AG20443 (cell line): ENCODE measurements around the gene OR51B5.
"Not testable (repeated sequence)": the region's sequence is repeated elsewhere in the genome, so short reads cannot be mapped to it uniquely, and the experiment has no call there.

Experiments used
- DNase-seq: peaks from one replicate; pipeline ENCODE4 v3.0.0; 2012; ENCODE audit warnings: low spot score, mixed read lengths

The OR51B5 gene, protein sequence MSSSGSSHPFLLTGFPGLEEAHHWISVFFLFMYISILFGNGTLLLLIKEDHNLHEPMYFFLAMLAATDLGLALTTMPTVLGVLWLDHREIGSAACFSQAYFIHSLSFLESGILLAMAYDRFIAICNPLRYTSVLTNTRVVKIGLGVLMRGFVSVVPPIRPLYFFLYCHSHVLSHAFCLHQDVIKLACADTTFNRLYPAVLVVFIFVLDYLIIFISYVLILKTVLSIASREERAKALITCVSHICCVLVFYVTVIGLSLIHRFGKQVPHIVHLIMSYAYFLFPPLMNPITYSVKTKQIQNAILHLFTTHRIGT

GRCh38 chr11:5343474-5344335, at the start of gene OR51B5:
Gene OR51B5 (minus strand): TSS chr11:5343524. CDS start chr11:5343524, 0 bp downstream.
- DNase-seq: no peak

DNA sequence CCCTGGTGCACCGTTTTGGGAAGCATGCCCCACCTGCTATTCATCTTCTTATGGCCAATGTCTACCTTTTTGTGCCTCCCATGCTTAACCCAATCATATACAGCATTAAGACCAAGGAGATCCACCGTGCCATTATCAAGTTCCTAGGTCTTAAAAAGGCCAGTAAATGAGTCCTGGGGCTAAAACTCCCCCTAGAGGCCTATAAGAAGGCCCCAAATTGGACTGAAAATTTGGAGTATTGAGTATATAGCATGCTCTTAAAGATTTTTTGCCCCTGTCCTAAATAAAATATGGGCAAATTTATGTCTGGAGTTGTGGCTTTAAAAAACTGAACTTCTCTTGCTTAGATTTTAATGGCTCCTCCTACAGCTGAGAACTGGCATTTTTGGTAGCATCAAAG, 46.9 kb upstream of the OR51B5 start:
- no peak for DNase-seq

GRCh38 chr11:5384335-5384734, 41.0 kb upstream of the OR51B5 start:
- DNase-seq: no peak

DNA sequence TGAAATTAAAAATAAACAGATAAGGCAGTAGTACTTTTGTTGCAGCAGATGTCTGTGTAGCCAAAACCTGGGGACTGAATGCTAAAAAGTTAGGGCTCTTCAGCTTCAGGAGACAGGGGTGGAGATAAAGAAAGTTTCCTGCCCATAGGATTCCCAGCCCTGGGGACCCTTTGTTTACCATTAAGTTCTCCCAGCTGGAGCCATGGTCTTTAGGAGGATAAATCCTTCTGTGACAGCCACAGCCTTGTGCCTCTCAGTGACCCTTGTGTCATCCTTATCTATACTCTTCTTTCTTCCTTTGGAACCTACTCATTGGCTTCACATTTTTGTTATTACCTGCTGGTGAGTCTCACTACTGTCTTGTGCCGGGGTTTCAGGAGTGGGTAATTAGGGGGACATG, 40.3 kb upstream of the OR51B5 start, which contains the start of gene OR51M1:
OR51M1 (plus strand) TSS at position 237 of the 400 bp plus-strand sequence. CDS start 5,587 bp downstream, outside the sequence.
- DNase-seq: no peak

- peak; percentile 80 for DNase-seq
Observed at GRCh38 chr11:5380740-5381342, 37.5 kb upstream of the OR51B5 start.

DNA sequence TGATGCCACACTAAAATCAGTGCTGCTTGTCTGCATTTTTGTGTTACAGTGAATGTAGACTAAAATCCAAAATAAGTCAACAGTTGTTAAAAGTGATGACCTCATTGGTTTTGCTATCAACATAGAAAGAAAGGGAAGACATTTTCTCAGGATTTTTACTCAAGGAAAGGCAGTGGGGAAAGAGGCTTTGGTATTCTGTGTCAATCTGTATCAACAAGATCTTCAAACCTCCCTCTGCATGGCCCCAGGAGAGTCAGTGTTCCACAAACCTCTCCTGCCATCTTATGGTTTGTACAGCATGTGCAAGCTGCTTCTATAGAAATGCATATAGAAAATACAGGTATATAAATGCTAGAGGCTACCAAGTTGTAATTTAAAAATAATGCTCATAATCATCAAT, 26.5 kb upstream of the OR51B5 start:
- DNase-seq: peak; percentile 24

- DNase-seq: no peak
Observed at GRCh38 chr11:5368502-5369043, 25.2 kb upstream of the OR51B5 start.

DNA sequence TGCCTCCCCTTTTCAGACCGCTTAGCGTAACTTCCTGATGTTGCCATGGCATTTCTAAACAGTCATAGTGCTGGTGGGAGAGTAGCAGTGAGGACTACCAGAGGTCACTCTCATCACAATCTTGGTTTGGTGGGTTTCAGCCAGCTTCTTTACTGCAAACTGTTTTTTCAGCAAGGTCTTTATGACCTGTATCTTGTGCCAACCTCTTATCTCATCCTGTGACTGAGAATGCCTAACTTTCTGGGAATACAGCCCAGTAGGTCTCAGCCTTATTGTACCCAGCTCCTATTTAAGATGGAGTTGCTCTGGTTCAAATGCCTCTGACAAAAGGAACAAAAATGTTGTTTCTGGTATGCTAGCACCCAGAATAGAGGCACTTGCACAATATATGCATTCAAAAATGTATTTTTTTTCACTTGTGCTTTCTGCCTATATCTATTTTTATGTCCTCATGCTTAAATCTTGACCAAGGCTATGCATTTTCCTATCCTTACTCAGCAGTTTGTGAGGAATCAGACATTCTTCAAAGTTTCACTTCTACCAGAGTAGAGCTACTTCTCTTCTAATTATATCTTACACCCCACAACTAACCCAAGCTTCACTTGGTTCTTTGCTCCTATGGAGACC, 24.2 kb upstream of the OR51B5 start:
- DNase-seq: peak; percentile 11

- peak; percentile 15 for DNase-seq
Observed at GRCh38 chr11:5366856-5367255, 23.5 kb upstream of the OR51B5 start.

DNA sequence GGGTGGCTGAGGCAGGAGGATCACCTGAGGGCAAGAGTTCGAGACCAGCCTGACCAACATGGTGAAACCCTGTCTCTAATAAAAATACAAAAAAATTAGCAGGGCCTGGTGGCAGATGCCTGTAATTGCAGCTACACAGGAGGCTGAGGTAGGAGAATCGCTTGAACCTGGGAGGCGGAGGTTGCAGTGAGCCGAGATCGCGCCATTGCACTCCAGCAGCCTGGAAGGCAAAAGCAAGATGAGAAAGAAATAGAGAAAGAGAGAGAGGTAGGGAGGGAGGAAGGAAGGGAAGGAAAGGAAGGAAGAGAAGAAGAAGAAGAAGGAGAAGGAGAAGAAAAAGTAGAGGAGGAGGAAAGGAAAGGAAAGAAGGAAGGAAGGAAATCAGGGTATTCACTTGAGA, 23.0 kb upstream of the OR51B5 start:
- not testable (repeated sequence) for DNase-seq

GRCh38 chr11:5364214-5364613, 20.9 kb upstream of the OR51B5 start:
- peak; percentile 69 for DNase-seq

DNA sequence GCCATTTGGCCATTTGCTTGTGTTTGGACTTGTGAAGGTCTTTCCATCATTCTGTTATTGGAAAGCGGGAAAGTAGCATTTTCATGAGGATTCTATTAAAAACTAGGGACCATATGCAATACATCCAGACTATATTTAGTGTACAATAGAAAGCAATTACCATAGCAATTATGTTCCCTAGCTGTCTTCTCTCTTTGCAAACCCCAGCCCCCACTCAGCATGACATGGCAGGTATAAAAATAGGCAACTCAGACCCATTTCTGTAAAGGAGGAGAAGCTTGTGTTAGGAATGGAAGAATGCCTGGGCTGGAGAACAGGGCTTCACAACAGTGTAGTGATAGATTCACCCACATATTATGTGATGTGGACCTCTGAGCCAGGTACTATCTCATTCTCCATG, 20.4 kb upstream of the OR51B5 start:
- no peak for DNase-seq

- DNase-seq: no peak
Observed at GRCh38 chr11:5362017-5362625, 18.8 kb upstream of the OR51B5 start.

- DNase-seq: not testable (repeated sequence)
Observed at GRCh38 chr11:5356031-5356430, 12.7 kb upstream of the OR51B5 start.

- no peak for DNase-seq
Observed at GRCh38 chr11:5351208-5351607, 7.9 kb upstream of the OR51B5 start, which contains the start of gene OR51B6. Gene OR51B6 (plus strand): TSS chr11:5351508. CDS start chr11:5351508, 0 bp downstream.

DNA sequence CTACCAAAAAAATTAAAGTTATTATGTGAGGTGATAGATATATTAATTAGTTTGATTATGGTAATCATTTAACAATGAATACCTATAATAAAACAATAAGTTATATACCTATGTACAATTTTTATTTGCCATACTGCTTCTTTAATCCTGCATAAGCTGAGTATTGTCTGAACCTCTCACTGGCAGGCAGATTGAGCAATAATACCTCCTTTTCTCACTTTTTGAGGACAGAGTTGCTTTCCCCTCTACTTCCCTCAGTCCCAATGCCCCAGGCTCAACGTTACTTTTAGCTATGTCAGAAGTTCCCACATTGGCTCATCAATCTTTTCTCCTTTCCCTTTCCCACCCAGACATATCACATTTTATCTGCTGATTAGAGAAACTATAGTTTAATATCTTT, 6.2 kb upstream of the OR51B5 start:
- no peak for DNase-seq

GRCh38 chr11:5348551-5349194, 5.3 kb upstream of the OR51B5 start:
- DNase-seq: no peak

- no peak for DNase-seq
Observed at GRCh38 chr11:5345831-5346230, 2.5 kb upstream of the OR51B5 start.

- no peak for DNase-seq
Observed at GRCh38 chr11:5339771-5340322, 3.5 kb downstream of the OR51B5 start.

GRCh38 chr11:5337253-5337652, 6.1 kb downstream of the OR51B5 start:
- DNase-seq: not testable (repeated sequence)
